ENCODE results near the gene CARM1. TPM values are rescaled to one million over a fixed set of nuclear protein-coding genes. Genes with fewer than 3 reads are reported as not detected.

CARM1 gene
- total and polyA plus RNA-seq, 2 of the 13 experiments (the other 11 are each of a cell fraction or from before 2014, with no cell fraction given) = 27.6 to 55.8 TPM

DNA sequence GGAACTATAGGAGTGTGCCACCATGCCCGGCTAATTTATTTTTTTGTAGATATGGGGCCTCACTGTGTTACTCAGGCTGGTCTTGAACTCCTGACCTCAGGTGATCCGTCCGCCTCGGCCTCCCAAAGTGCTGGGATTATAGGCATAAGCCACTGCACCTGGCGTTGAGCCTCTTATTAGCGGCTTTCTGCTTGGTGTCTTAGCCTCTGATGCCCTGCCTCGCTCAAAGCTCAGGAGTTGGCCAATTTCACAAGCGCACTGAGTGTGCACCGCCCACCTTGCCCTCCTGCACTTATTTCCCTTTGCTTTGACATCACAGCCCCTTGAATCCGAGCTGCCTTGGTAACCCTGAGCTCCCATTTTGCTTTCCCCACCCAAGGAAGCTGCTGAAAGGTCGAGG is 47.0 kb downstream of the CARM1 start:
- ATAC-seq = no peak
- ChIA-PET POLR2A (no interaction called here), CTCF (ENCODE audit: low intra/inter-chr PET ratio, low total read pairs) (no interaction called here)
- DNase-seq (ENCODE audit: low spot score) = no peak
- BruUV-seq (replicated peaks) = no TSS peak
- Histone ChIP-seq H4K20me1 (ENCODE audit: insufficient read depth, low read length) (no peaks in the 10 kb centered on the region), H3K9me3 (ENCODE audit: low read length) (no peaks in the 10 kb centered on the region), H3K4me3 (replicated peaks in 1 of 3; ENCODE audit: insufficient read depth in 1 of 3, low read depth in 2 of 3, low read length in 3 of 3) (no peak overlapping the region), H3K9ac (ENCODE audit: insufficient read depth, low read depth, low read length) (no peak overlapping the region), H3K36me3 (replicated peaks in 1 of 2; ENCODE audit: control insufficient read depth in 1 of 2, insufficient read depth in 2 of 2, low read length in 2 of 2) (peaks cover 33 to 60% of the 10 kb centered on the region in 2 experiments; a peak in 4 of 5 replicates), H3K4me1 (ENCODE audit: insufficient read depth, low read length) (no peaks in the 10 kb centered on the region), H3K79me2 (ENCODE audit: insufficient read depth, low read length) (no peaks in the 10 kb centered on the region), H3K27ac (ENCODE audit: extremely low read length, insufficient read depth, low read length) (no peak overlapping the region), H3K27me3 (ENCODE audit: control insufficient read depth in 1 of 2, insufficient read depth in 2 of 2, low read length in 2 of 2) (no peaks in the 10 kb centered on the region), H3K4me2 (ENCODE audit: low read depth, low read length) (no peak overlapping the region), H2AFZ (ENCODE audit: low read length) (no peak overlapping the region)
- intact Hi-C loops (cut with micrococcal nuclease; ENCODE audit: unreplicated experiment) (no loop called here), in situ Hi-C loops (cut with HindIII; ENCODE audit: extremely low pct_ligation_motif_present, low pct_unique_long_range_greater_than_20kb) (no loop called here)
- no peak for FAIRE-seq
- WGBS (ENCODE audit: low lambda C conversion rate) = 93% methylated on average over 11 of the region's 11 CpGs
- TF ChIP-seq HNF4G (IDR thresholded peaks at IDR 0.05; ENCODE audit: borderline replicate concordance, low read depth, low read length) (no peak), HNF4G (CRISPR knock-in tag; IDR thresholded peaks at IDR 0.05; ENCODE audit: borderline replicate concordance, low read depth) (no peak), TP53 (CRISPR knock-in tag; conservative IDR thresholded peaks at IDR 0.05) (no peak), ZNF816 (CRISPR knock-in tag; IDR thresholded peaks at IDR 0.05; ENCODE audit: borderline replicate concordance) (no peak), ZIK1 (CRISPR knock-in tag; IDR thresholded peaks at IDR 0.05; ENCODE audit: borderline replicate concordance, low read depth) (no peak), ZFP41 (CRISPR knock-in tag; IDR thresholded peaks at IDR 0.05; ENCODE audit: borderline replicate concordance) (no peak), ESRRA (CRISPR knock-in tag; IDR thresholded peaks at IDR 0.05; ENCODE audit: low read depth) (no peak), ZNF75D (CRISPR knock-in tag; IDR thresholded peaks at IDR 0.05; ENCODE audit: borderline replicate concordance) (no peak), ZNF224 (CRISPR knock-in tag; IDR thresholded peaks at IDR 0.05) (no peak), ZNF724P (CRISPR knock-in tag; IDR thresholded peaks at IDR 0.05; ENCODE audit: borderline replicate concordance) (no peak), GABPA (IDR thresholded peaks at IDR 0.05; ENCODE audit: low read depth, low read length) (no peak), GABPA (CRISPR knock-in tag; IDR thresholded peaks at IDR 0.05; ENCODE audit: low read depth) (no peak), CHD2 (IDR thresholded peaks at IDR 0.05; ENCODE audit: low read depth, low read length) (no peak), ZZZ3 (CRISPR knock-in tag; IDR thresholded peaks at IDR 0.05; ENCODE audit: borderline replicate concordance) (no peak), NPAS2 (CRISPR knock-in tag; IDR thresholded peaks at IDR 0.05; ENCODE audit: borderline replicate concordance) (no peak)
- TF ChIP-seq, protein P1, sequence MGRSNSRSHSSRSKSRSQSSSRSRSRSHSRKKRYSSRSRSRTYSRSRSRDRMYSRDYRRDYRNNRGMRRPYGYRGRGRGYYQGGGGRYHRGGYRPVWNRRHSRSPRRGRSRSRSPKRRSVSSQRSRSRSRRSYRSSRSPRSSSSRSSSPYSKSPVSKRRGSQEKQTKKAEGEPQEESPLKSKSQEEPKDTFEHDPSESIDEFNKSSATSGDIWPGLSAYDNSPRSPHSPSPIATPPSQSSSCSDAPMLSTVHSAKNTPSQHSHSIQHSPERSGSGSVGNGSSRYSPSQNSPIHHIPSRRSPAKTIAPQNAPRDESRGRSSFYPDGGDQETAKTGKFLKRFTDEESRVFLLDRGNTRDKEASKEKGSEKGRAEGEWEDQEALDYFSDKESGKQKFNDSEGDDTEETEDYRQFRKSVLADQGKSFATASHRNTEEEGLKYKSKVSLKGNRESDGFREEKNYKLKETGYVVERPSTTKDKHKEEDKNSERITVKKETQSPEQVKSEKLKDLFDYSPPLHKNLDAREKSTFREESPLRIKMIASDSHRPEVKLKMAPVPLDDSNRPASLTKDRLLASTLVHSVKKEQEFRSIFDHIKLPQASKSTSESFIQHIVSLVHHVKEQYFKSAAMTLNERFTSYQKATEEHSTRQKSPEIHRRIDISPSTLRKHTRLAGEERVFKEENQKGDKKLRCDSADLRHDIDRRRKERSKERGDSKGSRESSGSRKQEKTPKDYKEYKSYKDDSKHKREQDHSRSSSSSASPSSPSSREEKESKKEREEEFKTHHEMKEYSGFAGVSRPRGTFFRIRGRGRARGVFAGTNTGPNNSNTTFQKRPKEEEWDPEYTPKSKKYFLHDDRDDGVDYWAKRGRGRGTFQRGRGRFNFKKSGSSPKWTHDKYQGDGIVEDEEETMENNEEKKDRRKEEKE (IDR thresholded peaks at IDR 0.05) = no peak
- TF ChIP-seq, protein P2, sequence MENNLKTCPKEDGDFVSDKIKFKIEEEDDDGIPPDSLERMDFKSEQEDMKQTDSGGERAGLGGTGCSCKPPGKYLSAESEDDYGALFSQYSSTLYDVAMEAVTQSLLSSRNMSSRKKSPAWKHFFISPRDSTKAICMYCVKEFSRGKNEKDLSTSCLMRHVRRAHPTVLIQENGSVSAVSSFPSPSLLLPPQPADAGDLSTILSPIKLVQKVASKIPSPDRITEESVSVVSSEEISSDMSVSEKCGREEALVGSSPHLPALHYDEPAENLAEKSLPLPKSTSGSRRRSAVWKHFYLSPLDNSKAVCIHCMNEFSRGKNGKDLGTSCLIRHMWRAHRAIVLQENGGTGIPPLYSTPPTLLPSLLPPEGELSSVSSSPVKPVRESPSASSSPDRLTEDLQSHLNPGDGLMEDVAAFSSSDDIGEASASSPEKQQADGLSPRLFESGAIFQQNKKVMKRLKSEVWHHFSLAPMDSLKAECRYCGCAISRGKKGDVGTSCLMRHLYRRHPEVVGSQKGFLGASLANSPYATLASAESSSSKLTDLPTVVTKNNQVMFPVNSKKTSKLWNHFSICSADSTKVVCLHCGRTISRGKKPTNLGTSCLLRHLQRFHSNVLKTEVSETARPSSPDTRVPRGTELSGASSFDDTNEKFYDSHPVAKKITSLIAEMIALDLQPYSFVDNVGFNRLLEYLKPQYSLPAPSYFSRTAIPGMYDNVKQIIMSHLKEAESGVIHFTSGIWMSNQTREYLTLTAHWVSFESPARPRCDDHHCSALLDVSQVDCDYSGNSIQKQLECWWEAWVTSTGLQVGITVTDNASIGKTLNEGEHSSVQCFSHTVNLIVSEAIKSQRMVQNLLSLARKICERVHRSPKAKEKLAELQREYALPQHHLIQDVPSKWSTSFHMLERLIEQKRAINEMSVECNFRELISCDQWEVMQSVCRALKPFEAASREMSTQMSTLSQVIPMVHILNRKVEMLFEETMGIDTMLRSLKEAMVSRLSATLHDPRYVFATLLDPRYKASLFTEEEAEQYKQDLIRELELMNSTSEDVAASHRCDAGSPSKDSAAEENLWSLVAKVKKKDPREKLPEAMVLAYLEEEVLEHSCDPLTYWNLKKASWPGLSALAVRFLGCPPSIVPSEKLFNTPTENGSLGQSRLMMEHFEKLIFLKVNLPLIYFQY (CRISPR knock-in tag; IDR thresholded peaks at IDR 0.05; ENCODE audit: borderline replicate concordance) = no peak
- TF ChIP-seq, protein P3, sequence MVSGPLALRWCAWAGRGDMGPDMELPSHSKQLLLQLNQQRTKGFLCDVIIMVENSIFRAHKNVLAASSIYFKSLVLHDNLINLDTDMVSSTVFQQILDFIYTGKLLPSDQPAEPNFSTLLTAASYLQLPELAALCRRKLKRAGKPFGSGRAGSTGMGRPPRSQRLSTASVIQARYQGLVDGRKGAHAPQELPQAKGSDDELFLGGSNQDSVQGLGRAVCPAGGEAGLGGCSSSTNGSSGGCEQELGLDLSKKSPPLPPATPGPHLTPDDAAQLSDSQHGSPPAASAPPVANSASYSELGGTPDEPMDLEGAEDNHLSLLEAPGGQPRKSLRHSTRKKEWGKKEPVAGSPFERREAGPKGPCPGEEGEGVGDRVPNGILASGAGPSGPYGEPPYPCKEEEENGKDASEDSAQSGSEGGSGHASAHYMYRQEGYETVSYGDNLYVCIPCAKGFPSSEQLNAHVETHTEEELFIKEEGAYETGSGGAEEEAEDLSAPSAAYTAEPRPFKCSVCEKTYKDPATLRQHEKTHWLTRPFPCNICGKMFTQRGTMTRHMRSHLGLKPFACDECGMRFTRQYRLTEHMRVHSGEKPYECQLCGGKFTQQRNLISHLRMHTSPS (CRISPR knock-in tag; IDR thresholded peaks at IDR 0.05; ENCODE audit: low read depth) = no peak
